HG03565 (cell line): Measurements from ENCODE around the gene IP6K3.

ENCODE experiments used
- ATAC-seq: cut with Tn5 transposase; IDR thresholded peaks from one replicate; pipeline ENCODE4 v1.9.1; 2021; ENCODE audit warnings: mild to moderate bottlenecking, moderate library complexity; ENCODE audit not compliant: unreplicated experiment

Gene IP6K3

DNA sequence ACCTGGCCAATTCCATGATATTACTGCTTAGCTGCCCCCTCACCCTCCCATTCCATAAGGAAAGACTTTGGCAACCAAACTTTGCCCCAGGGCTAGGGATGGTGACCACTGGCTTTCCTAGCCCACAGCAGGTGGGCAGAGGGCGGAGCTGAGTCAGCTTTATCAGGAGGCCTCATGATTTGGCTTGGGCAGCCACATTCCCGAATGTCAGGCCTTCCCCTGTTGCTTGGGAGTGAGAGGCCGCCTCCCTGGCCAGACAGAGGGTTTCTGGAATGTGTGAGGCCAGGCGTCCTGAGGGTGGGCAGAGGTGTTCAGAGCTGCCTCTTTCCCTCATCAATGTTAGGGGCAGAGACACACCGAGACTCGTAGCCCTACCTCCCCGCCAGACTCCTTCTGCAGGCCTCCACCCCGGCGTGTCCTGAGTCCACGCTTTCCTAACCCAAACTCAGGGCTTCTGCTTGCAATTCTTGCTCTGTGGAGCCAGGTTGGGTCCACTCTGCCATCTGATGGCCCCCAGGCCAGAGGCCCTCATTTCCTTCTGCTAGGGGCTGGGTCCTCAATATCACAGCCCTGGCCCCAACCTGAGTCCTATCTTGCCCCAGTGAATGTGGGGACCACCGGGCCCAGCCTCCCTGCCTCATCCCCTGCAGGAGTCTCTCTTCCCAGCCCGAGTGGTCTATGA is 54.5 kb downstream of the IP6K3 start:
- ATAC-seq, result no peak

DNA sequence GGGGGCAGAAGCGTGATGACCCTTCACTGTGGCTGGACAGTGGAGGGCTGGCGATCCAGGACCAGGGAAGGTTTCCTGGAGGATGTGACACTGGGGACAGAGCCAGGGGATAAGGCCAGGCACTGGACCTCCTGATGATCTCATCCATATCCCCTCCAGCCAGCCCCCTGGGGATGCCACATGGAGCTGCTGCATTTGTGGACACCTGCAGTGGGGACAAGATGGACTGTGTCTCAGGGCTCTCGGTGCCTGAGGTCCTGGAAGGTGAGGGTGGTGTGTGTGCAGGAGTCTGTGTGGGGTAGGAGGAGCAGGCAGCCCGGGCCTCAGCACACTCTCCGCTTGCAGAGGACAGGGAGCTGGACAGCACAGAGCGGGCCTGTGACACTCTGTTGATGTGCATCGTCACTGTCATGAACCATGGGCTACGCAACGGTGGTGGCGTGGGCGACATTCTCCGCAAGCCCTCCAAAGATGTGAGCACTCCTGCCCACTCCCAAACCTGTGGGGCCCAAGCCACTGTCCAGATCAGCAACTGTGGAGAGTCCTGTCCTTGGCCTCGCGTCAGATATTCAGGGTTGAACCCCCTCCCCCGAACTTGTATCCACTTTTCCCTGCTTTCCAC is 55.1 kb downstream of the IP6K3 start:
- no peak for ATAC-seq

DNA sequence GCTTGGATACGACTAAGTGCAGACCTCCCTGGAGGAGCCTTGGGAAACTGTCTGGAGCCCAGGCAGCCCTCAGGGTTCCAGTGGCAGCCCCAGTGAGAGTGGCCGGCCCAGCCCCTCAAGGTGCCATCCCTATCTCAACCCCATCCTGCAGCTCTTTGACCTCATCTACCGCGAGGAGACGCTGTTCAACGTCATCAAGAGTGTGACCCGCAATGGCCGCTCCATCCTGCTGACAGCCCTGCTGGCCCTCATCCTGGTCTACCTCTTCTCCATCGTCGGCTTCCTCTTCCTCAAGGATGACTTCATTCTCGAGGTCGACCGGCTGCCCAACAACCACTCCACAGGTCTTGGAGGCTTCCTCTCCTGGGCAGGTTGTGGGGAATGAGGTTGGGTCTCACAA is 55.9 kb downstream of the IP6K3 start:
- no peak for ATAC-seq

DNA sequence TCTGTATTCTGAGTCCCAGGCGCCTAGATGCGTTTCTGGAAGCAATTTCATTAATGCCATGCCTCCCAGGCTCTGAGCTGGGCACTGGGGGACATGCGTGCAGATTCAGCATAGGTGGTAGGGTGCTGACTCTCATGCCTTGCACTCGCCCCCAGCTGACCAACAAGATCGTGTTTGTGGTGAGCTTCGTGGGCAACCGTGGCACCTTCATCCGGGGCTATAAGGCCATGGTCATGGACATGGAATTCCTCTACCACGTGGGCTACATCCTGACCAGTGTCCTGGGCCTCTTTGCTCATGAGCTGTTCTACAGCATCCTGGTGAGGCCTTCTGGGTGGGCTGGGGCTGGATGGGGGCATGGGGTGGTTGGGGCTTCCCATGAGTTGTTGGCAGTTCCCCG is 56.8 kb downstream of the IP6K3 start:
- no peak for ATAC-seq

DNA sequence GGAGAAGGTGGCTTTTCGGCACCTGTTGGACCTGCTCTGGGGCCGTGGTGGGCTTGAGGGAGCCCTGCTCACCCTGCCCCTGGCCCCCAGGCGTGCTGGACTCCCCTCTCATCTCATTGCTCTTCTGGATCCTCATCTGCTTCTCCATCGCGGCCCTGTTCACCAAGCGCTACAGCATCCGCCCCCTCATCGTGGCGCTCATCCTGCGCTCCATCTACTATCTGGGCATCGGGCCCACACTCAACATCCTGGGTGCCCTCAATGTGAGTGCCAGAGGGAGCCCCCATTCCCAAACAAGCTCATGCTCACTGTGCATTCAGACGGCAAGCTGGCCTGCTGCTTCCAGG is 57.6 kb downstream of the IP6K3 start:
- no peak for ATAC-seq

DNA sequence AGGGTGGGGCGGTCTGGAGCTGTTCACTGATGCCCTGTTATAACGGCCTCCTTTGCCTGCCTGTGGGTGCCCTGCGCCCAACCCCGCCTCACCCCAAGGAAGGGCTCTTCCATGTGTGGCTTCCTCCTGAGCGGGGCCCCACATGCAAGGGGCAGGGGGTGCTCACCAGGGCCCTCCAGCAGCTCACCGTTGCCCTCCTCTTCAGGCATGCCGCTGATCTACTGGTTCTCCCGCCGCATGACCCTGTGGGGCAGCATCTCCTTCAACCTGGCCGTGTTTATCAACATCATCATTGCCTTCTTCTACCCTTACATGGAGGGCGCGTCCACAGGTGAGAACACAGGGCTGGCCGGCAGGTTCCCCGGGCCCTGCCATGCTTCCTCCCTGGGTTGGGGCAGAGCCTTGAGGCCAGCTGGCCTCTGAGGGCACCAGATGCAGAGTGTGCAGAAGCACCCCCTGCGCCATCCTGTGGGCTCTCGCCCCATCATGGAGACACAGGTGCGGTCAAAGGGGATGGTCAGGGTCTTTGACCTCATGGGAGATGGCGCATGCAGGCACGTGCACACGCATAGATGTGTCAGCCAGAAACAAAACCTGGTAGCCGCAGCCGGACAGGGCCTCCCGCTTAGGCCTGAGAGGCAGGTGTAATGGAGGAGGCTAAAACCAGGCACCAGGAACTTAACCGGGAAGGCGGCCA is 58.1 kb downstream of the IP6K3 start:
- no peak for ATAC-seq

DNA sequence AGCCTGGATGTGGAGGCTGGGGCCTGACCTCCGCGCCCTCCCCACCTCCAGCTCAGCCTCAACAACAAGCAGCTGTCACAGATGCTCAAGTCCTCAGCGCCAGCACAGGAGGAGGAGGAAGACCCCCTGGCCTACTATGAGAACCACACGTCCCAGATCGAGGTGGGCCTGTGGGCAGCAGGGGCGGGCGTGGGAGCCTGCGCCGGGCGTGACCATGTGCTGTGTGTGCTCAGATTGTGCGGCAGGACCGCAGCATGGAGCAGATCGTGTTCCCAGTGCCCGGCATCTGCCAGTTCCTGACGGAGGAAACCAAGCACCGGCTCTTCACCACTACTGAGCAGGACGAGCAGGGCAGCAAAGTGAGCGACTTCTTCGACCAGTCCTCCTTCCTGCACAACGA is 58.7 kb downstream of the IP6K3 start:
- ATAC-seq, result no peak

DNA sequence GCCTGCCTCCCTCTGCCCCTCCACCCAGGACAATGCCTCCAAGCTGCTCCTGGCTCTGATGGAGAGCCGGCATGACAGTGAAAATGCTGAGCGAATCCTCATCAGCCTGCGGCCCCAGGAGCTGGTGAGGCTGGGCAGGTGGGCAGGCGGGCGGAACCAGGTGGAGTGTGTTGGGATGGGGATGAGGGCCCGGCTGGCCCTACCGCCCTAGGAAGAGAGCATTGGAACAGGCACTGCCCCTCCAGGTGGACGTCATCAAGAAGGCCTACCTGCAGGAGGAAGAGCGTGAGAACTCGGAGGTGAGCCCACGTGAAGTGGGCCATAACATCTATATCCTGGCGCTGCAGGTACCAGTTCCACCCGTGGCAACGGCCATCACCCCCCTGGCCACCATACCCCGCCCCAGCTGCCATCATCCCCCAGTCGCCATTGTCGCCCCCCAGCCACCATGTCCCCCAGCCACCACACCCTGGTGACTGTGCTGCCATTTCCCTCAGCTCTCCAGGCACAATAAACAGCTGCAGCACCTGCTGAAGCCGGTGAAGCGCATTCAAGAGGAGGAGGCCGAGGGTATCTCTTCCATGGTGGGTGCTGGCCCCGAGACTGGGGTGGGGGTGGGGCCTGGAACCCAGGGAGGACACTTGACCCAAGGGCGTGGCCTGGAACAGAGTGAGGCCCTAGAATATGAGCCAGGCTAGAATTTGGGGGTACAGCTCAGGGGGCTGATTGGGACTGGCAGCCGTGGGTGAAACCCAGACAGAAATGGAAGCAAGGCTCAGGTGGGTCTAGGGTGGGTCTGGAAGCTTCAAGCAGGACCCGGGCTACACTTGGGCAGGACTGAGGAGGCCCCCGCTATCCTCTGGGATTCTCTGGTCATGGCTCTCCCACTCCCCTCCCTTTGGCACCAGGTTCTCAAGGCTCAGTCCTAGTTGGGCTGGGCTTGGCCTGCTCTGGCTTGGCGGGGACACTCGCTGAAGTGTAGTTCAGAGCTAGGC is 59.4 kb downstream of the IP6K3 start:
- ATAC-seq, result no peak

DNA sequence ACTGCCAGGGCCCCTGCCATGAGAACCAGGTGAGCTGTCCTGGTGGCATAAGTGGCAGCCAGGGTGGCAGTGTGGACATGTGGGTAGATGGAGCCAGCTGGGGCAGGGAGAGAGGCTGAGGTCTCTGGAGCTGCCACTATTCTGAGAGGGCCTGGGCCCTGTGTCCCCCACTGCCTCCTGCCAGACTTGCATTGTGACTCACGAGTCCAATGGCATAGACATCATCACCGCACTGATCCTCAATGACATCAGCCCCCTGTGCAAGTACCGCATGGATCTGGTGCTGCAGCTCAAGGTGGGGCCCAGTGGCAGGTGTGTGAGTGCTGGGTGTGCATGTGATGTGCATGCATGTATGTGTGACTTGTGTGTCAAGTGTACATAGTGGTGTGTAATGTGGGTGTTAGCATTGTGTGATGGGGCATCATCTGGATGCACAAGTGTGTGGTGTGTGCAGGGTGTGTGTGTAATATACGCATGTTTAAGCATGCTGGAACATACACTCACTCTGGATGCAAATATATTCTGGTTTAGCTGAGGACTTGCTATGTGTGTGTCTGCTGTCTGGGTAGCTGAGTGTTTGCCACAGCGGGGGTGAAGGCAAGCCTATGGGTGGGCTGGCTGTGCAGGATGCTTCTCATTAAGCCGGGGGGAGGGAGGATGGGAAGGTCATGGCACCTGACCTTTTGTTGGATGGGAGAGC is 60.3 kb downstream of the IP6K3 start:
- ATAC-seq, result no peak

DNA sequence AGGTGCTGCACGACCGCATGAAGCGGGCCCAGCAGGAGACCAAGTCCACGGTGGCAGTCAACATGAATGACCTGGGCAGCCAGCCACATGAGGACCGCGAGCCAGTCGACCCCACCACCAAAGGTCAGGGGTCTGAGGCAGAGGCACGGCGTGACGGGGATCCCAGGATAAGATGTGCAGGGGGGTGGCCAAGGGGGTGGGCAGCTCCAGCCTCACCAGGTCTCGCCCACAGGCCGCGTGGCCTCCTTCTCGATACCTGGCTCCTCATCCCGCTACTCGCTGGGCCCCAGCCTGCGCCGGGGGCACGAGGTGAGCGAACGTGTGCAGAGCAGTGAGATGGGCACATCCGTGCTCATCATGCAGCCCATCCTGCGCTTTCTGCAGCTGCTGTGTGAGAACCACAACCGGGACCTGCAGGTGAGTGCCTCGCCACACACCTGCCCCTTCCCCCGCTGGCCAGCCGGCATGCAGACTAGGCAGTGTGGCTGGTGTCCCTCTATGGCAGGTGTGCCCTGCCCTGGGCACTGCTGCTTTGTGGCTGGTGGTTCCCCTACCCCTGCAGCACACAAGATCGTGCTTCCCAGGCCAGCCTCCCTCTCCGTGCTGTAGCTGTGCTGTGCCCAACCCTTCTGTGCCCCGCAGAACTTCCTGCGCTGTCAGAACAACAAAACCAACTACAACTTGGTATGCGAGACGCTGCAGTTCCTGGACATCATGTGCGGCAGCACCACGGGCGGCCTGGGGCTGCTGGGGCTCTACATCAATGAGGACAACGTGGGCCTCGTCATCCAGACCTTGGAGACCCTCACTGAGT is 61.1 kb downstream of the IP6K3 start:
- ATAC-seq, result no peak

DNA sequence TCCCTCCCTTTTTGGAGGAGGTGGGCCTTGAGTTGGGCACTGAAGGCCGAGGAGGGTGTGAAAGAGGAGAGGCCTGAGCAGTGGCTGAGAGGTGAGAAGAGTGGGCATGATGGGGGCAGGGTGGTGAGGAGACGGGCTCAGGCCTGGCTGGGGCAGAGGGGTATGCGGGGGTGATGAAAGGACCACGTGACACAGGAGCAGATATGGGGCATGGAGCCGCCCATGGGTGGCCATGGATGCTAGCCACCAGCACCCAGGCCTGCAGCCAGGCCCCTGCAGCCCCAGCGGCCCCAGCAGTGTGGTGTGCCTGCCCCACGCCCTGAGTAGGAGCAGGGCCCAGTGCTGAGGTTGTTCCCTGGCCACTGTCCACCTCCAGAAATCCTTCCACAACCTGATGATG is 61.7 kb downstream of the IP6K3 start:
- no peak for ATAC-seq

DNA sequence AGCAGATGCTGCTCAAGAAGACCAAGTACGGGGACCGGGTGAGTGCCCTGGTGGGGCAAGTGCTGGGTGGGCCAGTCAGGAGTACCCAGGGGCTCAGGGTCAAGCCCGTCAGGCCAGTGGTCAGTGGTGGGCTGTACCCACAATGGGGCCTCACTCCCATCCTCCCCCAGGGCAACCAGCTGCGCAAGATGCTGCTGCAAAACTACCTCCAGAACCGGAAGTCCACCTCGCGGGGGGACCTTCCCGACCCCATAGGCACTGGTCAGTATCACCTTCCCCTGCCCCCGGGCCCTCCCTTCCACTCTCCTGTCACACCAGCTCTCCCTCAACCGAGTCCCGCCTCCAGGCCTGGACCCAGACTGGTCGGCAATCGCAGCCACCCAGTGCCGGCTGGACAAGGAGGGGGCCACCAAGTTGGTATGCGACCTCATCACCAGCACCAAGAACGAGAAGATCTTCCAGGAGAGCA is 62.2 kb downstream of the IP6K3 start:
- no peak for ATAC-seq

DNA sequence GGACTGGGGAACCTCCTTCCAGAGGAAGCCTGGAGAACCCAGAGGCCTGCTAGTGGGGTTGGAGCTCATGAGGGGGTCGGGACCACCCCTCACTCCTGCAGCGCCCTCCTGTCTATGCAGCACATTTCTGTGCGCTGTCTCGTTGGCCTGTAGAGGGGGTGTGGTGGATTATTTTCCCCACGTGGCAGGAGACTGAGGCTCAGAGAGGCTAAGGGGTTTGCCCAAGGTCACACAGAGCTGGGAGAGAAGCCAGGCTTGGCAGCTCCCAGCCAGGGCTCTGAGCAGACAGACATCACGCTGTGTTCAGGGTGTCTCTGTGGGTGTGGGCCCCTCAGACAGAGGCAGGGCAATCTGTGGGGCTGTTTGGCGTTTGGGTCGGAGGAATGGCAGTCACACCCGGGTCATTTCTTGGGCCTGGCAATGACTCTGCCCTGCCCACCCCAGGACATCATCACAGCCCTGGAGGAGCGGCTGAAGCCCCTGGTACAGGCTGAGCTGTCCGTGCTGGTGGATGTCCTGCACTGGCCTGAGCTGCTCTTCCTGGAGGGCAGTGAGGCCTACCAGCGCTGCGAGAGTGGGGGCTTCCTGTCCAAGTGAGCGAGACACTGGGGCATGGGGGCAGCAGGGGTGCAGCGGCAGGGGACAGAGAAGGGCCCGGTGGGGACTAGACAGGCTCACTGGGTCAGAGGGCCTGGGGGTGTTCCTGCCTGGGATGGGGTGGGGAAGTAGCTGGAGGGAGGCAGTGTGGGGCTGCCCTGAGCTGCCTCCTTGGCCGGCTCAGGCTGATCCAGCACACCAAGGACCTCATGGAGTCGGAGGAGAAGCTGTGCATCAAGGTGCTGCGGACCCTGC is 62.9 kb downstream of the IP6K3 start:
- ATAC-seq, result no peak

DNA sequence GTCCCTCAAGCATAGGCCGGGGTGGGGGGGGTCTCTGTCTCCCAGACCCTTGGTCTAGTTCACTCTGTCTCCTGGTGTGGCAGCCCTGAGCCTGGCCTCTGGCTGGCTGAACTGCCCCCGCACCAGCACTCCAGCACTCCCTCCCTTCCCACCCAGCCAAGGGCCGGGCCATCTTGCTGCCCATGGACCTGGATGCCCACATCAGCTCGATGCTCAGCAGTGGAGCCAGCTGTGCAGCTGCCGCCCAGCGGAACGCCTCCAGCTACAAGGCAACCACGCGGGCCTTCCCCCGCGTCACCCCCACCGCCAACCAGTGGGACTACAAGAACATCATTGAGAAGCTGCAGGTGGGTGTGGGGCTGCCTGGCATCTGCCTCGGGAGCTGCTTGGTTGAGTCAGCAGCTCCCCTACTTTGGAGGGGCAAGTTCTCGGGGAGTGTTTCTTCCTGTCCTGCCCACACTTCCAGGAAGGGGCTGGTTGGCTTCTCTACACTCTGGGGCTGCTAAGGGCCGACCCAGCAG is 63.6 kb downstream of the IP6K3 start:
- no peak for ATAC-seq

DNA sequence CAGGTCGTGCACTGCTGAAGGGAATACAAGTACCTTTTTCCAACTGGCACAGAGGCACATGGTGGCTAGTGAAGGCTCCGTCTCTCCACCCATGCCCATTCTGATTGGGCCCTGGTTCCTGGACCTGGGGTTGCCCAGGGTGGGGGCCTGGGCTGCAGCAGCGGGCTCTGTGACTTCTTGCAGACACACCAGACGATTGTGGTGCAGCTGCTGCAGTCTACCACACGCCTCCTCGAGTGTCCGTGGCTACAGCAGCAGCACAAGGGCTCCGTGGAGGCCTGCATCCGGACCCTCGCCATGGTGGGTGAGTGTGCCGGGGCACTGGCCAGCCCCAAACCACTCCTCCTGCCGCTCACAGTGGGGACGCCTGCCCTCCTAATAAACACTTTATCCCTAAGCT is 64.4 kb downstream of the IP6K3 start:
- ATAC-seq, result no peak

DNA sequence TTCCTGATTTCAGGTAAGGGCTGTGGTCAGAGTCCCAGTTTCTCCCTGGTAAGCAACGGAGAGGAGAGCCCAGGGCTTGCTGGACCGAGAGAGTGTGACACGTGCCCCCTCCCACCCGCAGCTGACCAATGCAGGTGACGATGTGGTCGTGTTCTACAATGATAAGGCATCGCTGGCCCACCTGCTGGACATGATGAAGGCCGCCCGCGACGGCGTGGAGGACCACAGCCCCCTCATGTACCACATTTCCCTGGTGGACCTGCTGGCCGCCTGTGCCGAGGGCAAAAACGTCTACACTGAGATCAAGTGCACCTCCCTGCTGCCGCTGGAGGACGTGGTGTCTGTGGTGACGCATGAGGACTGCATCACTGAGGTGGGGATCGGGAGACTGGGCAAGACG is 66.9 kb downstream of the IP6K3 start:
- ATAC-seq, result no peak

DNA sequence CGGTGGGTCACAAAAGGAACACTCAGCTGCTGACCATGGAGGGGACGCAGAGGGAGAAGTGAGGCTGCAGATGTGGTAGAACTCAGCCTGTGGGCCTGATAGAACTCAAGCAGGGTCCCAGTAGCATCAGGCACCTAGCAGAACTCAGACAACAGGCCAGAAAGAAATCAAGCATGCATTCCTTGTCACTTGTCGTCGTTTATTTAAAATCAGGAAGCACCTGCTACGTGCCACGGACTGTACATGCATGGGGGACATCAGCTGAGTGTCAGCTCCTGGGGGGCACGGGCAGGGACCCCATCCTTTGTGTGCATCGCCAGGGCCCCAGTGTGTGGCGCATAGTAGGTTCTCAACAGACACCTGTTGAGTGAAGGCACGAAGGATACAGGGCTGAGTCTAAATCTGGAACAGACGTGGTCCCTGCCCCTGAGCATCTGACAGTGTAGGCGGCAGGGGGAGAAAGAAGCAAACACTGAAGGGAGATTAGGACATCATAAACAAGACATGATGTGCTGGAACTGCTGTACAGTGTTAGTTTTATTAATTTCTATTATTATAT is 67.7 kb downstream of the IP6K3 start:
- ATAC-seq, result no peak

DNA sequence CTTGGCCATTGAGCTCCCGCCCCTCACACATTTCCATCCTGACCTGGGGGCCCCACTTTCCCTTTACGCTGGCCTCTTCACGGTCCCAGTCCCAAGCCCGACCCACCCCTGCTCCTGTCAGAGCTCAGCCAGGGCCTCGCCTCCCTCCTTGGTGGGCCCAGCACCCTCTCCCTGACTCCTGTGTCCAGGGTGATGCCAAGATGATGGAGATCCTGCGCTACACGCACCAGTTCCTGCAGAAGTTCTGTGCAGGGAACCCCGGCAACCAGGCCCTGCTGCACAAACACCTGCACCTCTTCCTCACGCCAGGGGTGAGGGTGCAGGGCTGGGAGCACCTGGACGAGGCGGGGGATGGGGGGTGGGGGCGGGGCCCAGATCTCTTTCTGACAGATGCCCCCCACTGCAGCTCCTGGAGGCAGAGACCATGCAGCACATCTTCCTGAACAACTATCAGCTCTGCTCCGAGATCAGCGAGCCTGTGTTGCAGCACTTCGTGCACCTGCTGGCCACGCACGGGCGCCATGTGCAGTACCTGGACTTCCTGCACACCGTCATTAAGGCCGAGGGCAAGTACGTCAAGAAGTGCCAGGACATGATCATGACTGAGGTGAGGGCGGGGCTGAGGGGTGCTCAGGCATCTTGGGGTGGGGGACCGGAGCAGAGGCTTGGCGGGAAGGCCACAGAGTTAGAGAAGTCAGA is 68.3 kb downstream of the IP6K3 start:
- no peak for ATAC-seq
